Trophoblast cell (in vitro differentiated cells and primary cell): ENCODE data around the gene UBE2E2.

Source experiments
- DNase-seq, 2 donors: peaks; one replicate each; pipeline ENCODE4 v3.0.0-alpha.2; 2016
- H2AFZ ChIP-seq: 2 replicates; pipeline ENCODE4 v1.6.1; 2013; ENCODE audit warnings: low read length, moderate library complexity, mild to moderate bottlenecking; ENCODE audit not compliant: insufficient read depth, poor library complexity
- H2AK5ac ChIP-seq: 2 replicates; pipeline ENCODE4 v1.6.1; 2013; ENCODE audit warnings: mild to moderate bottlenecking, low read length
- H2BK120ac ChIP-seq: 2 replicates; pipeline ENCODE4 v1.6.1; 2013; ENCODE audit warnings: low read length, mild to moderate bottlenecking, moderate library complexity; ENCODE audit not compliant: insufficient read depth, poor library complexity
- H2BK12ac ChIP-seq: 2 replicates; pipeline ENCODE4 v1.6.1; 2013; ENCODE audit warnings: mild to moderate bottlenecking, low read length, moderate library complexity
- H2BK5ac ChIP-seq: 2 replicates; pipeline ENCODE4 v1.6.1; 2013; ENCODE audit warnings: low read length, low read depth, moderate library complexity, mild to moderate bottlenecking; ENCODE audit not compliant: poor library complexity
- H3K14ac ChIP-seq: 2 replicates; pipeline ENCODE4 v1.6.1; 2013; ENCODE audit warnings: mild to moderate bottlenecking, low read length
- H3K18ac ChIP-seq: 2 replicates; pipeline ENCODE4 v1.6.1; 2013; ENCODE audit warnings: mild to moderate bottlenecking, low read length
- H3K23ac ChIP-seq: 2 replicates; pipeline ENCODE4 v1.6.1; 2013; ENCODE audit warnings: low read length
- H3K27ac ChIP-seq: 2 replicates; pipeline ENCODE4 v1.5.1; 2013; ENCODE audit warnings: low read depth, mild to moderate bottlenecking, inconsistent platforms, low read length, moderate library complexity
- H3K27me3 ChIP-seq: 2 replicates; pipeline ENCODE4 v1.6.1; 2013; ENCODE audit warnings: inconsistent platforms, mild to moderate bottlenecking, low read length, moderate library complexity; ENCODE audit not compliant: insufficient read depth
- H3K36me3 ChIP-seq, 2 experiments: 1 replicate in 1 of 2; 2 replicates in 1 of 2; pipeline ENCODE4 v1.6.1; 2013; ENCODE audit warnings: low read length in 2 of 2, mild to moderate bottlenecking in 2 of 2, moderate library complexity in 1 of 2; ENCODE audit not compliant: insufficient read depth in 2 of 2, control insufficient read depth in 1 of 2
- H3K4ac ChIP-seq: 2 replicates; pipeline ENCODE4 v1.6.1; 2013; ENCODE audit warnings: low read depth, mild to moderate bottlenecking, low read length, moderate library complexity
- H3K4me1 ChIP-seq, 2 experiments: 1 replicate in 1 of 2; 2 replicates in 1 of 2; pipeline ENCODE4 v1.6.1; 2013; ENCODE audit warnings: low read length in 2 of 2, mild to moderate bottlenecking in 2 of 2, moderate library complexity in 1 of 2; ENCODE audit not compliant: insufficient read depth in 2 of 2, control insufficient read depth in 1 of 2
- H3K4me2 ChIP-seq: 2 replicates; pipeline ENCODE4 v1.6.1; 2013; ENCODE audit warnings: inconsistent platforms, mild to moderate bottlenecking, low read length, moderate library complexity
- H3K4me3 ChIP-seq: 2 replicates; pipeline ENCODE4 v1.5.1; 2013; ENCODE audit warnings: mild to moderate bottlenecking, low read depth, low read length, inconsistent platforms
- H3K79me1 ChIP-seq: one replicate; pipeline ENCODE4 v1.6.1; 2013; ENCODE audit warnings: low read length
- H3K79me2 ChIP-seq: 2 replicates; pipeline ENCODE4 v1.6.1; 2013; ENCODE audit warnings: low read length, mild to moderate bottlenecking; ENCODE audit not compliant: control insufficient read depth, insufficient read depth, poor library complexity
- H3K9ac ChIP-seq: 2 replicates; pipeline ENCODE4 v1.6.1; 2013; ENCODE audit warnings: mild to moderate bottlenecking, low read length
- H3K9me3 ChIP-seq: 2 replicates; pipeline ENCODE4 v1.6.1; 2013; ENCODE audit warnings: low read depth, mild to moderate bottlenecking, control low read depth, inconsistent platforms, low read length; ENCODE audit not compliant: insufficient read depth
- H4K12ac ChIP-seq: 2 replicates; pipeline ENCODE4 v1.6.1; 2013; ENCODE audit warnings: low read depth, mild to moderate bottlenecking, low read length, moderate library complexity
- H4K8ac ChIP-seq: 2 replicates; pipeline ENCODE4 v1.6.1; 2013; ENCODE audit warnings: low read depth, mild to moderate bottlenecking, low read length, moderate library complexity
- H4K91ac ChIP-seq: one replicate; pipeline ENCODE4 v1.6.1; 2013; ENCODE audit warnings: low read depth, mild to moderate bottlenecking, low read length, moderate library complexity
- WGBS: extraction: QIAGEN DNeasy Blood & Tissue Kit; methylation state at CpG from one replicate; pipeline ENCODE4 v1.1.7; 2013; ENCODE audit warnings: missing lambda C conversion rate; ENCODE audit not compliant: insufficient read length, insufficient coverage; ENCODE audit errors: extremely low coverage; 5-methylcytosine and 5-hydroxymethylcytosine counted together

The UBE2E2 gene

GRCh38 chr3:23387286-23387918 lies 184.3 kb downstream of the UBE2E2 start:
- no peak for DNase-seq
- no CpG with 5 or more reads among the region's 3 CpGs for WGBS
- no peak overlapping the region for H4K12ac ChIP-seq

GRCh38 chr3:23389089-23389488 lies 186.0 kb downstream of the UBE2E2 start:
- H3K4me1 ChIP-seq: no peaks in the 10 kb centered on the region
- H3K4me3 ChIP-seq: no peak overlapping the region
- no peak overlapping the region for H3K14ac ChIP-seq
- no peaks in the 10 kb centered on the region for H3K9me3 ChIP-seq
- H3K79me2 ChIP-seq: no peaks in the 10 kb centered on the region
- H2BK5ac ChIP-seq: no peak overlapping the region
- H3K27ac ChIP-seq: no peak overlapping the region
- no peak for DNase-seq
- H3K79me1 ChIP-seq: no peaks in the 10 kb centered on the region
- no peak overlapping the region for H4K8ac ChIP-seq
- no peak overlapping the region for H2AK5ac ChIP-seq
- no peak overlapping the region for H3K18ac ChIP-seq
- no peak overlapping the region for H3K23ac ChIP-seq
- no peaks in the 10 kb centered on the region for H3K36me3 ChIP-seq
- no peak overlapping the region for H2BK12ac ChIP-seq
- no peak overlapping the region for H2AFZ ChIP-seq
- H4K91ac ChIP-seq: no peak overlapping the region
- H3K9ac ChIP-seq: no peak overlapping the region
- H2BK120ac ChIP-seq: no peak overlapping the region
- no peak overlapping the region for H4K12ac ChIP-seq
- H3K4me2 ChIP-seq: no peak overlapping the region
- no peak overlapping the region for H3K4ac ChIP-seq
- no peaks in the 10 kb centered on the region for H3K27me3 ChIP-seq
- WGBS: no CpG with 5 or more reads among the region's 5 CpGs

More at GRCh38 chr3:23387286-23387918, 184.3 kb downstream of the UBE2E2 start:
- Histone ChIP-seq H3K27me3 (no peaks in the 10 kb centered on the region), H2AFZ (no peak overlapping the region), H2BK120ac (no peak overlapping the region), H3K9me3 (no peaks in the 10 kb centered on the region), H3K18ac (no peak overlapping the region), H3K4me2 (no peak overlapping the region), H2BK12ac (no peak overlapping the region), H3K9ac (no peak overlapping the region), H3K79me2 (no peaks in the 10 kb centered on the region), H2BK5ac (no peak overlapping the region), H3K4me1 (no peaks in the 10 kb centered on the region), H2AK5ac (no peak overlapping the region), H3K36me3 (no peaks in the 10 kb centered on the region), H4K8ac (no peak overlapping the region), H3K4me3 (no peak overlapping the region), H3K23ac (no peak overlapping the region), H3K79me1 (no peaks in the 10 kb centered on the region), H3K14ac (no peak overlapping the region), H3K27ac (no peak overlapping the region), H3K4ac (no peak overlapping the region), H4K91ac (no peak overlapping the region)

- Histone ChIP-seq H3K9ac (no peak overlapping the region), H4K91ac (no peak overlapping the region), H3K4me1 (no peaks in the 10 kb centered on the region), H3K27me3 (no peaks in the 10 kb centered on the region), H3K79me1 (no peaks in the 10 kb centered on the region), H3K4me2 (no peak overlapping the region), H2BK120ac (no peak overlapping the region), H4K12ac (no peak overlapping the region), H3K9me3 (no peaks in the 10 kb centered on the region), H3K14ac (no peak overlapping the region), H4K8ac (no peak overlapping the region), H2BK5ac (no peak overlapping the region), H3K18ac (no peak overlapping the region), H3K79me2 (no peaks in the 10 kb centered on the region), H3K23ac (no peak overlapping the region), H3K36me3 (no peaks in the 10 kb centered on the region), H2AFZ (no peak overlapping the region), H2AK5ac (no peak overlapping the region), H3K4ac (no peak overlapping the region), H3K4me3 (no peak overlapping the region), H2BK12ac (no peak overlapping the region), H3K27ac (no peak overlapping the region)
- WGBS: no CpG with 5 or more reads among the region's 3 CpGs
- no peak for DNase-seq
Measured at GRCh38 chr3:23389686-23390085, 186.6 kb downstream of the UBE2E2 start.

GRCh38 chr3:23390446-23390845 lies 187.3 kb downstream of the UBE2E2 start:
- Histone ChIP-seq H4K8ac (no peak overlapping the region), H4K91ac (no peak overlapping the region), H3K14ac (no peak overlapping the region), H2BK5ac (no peak overlapping the region), H3K36me3 (no peaks in the 10 kb centered on the region), H3K4ac (no peak overlapping the region), H4K12ac (no peak overlapping the region), H3K9ac (no peak overlapping the region), H3K27me3 (no peaks in the 10 kb centered on the region), H3K4me1 (no peaks in the 10 kb centered on the region), H2AFZ (no peak overlapping the region), H2BK12ac (no peak overlapping the region), H3K79me2 (no peaks in the 10 kb centered on the region), H3K4me3 (no peak overlapping the region), H3K23ac (no peak overlapping the region), H3K79me1 (no peaks in the 10 kb centered on the region), H2BK120ac (no peak overlapping the region), H3K27ac (no peak overlapping the region), H3K9me3 (no peaks in the 10 kb centered on the region), H2AK5ac (no peak overlapping the region), H3K18ac (no peak overlapping the region), H3K4me2 (no peak overlapping the region)
- no CpG with 5 or more reads among the region's 2 CpGs for WGBS
- no peak for DNase-seq
